ENCODE results near the gene ZFPL1.

ZFPL1 gene

DNA sequence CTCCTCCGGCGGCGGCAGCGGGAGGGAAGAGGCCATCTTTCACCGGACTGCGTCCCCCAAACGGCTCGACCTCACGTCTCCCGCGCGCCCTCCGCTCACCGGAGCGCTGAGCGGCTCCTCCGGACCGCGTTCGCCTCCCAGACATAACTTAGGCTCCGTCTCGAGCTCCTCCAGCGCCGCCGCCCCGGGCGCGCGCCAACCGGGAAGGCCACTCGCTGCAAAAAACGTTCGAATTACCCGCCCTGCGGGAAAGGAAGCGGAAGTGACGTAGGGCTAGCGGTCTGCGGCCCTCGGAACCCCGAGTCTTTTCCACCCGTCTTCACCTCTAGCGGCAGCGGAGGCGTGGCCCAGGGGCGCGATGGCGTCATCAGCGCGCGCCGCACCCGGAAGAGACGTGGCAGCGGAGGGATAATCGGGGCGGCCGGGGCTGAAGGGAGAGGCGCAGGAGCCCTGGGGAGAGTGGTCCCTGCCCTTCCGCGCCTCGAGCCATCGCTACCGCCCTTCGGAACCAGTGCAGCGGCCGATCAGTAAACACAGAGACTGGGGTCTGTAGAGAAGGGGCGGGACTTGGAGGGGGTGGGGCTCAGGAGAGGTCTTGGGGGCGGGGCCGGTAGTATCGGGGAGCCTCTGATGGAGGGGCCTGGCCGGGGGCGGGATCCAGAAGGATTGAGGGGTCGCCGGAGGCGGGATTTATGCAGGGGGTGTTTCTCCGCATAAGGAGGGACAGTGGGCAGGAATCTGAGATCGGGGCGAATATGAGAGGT is at the start of gene ZFPL1, which contains the start of gene CDCA5:
TSS of gene ZFPL1 (plus strand) at position 389 of the 764 bp plus-strand sequence. CDS start 477 bp downstream, outside the sequence.
TSS of gene CDCA5 (minus strand) at position 207 of the 764 bp plus-strand sequence. CDS start at position 145, 62 bp downstream.
- peak; percentile 96 for DNase-seq (ENCODE audit: low spot score)

DNA sequence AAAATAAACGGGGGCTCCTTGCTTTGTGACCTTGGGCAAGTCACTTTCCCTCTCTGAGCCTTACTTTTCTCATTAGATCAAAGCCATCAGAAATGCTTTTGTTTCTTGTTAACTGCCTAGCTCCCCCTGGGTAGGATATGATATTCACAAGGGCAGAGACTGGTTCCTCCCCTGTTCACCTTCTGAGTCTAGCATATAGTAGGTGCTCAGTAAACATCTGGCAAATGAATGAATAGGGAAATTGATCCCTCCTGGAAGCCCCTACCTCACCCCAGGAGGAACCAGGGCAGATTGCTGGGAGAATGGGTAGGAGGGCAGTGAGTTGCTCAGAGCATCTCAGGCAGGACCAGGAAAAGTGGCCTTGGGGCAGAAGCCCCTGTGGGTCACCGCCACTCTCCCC is 49.6 kb upstream of the ZFPL1 start:
- no peak for DNase-seq (ENCODE audit: low spot score)

DNA sequence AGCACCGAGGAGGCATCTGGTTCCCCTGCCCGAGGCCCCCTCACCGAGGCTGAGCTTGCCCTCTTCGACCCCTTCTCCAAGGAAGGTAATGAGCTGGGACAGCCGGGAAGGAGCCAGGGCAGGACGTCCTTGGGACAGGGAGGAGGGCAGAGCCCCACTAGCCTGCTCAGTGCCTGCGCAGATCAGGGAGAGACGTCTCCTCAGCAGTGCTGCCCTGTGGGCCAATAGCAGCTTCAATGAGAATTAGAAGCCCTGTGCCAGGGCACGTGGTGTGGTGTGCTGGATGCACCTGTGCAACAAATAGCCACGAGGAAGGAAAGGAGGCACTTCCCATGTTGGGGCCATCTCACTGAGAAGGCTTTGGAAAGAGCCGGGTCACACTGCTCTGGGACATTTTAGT is 48.4 kb upstream of the ZFPL1 start:
- DNase-seq (ENCODE audit: low spot score): no peak

DNA sequence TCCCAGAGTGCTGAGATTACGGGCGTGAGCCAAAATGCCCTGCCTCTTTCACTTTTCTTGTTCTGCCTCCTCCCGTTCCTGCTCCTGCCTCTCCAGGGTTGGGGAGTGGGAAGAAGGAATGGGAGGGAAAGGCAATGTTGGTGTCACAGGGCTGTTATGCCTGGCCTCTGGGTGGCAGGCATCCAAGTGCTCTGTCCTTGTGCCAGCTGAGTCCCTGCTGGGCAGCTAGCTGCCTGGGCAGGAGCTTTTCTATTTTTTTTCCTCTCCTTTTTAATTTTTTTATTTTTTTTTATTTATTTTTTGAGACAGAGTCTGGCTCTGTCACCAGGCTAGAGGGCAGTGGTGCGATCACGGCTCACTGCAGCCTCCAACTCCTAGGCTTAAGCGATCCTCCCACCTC is 47.1 kb upstream of the ZFPL1 start:
- DNase-seq (ENCODE audit: low spot score): no peak

DNA sequence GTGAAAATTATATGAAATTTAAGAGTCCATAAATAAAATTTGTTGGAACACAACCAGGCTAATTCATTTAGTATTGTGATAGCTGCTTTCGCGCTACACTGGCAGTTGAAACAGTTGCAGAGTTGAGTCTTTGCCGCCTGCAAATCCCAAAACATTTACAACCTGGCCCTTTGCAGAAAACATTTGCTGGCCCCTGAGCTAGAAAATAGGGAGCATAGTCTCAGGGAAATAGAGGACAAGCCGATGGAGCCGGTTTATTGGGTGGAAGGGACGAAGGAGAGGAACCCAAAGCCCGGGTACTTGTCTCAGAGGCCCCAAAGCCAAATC is 43.5 kb upstream of the ZFPL1 start:
- no peak for DNase-seq (ENCODE audit: low spot score)

DNA sequence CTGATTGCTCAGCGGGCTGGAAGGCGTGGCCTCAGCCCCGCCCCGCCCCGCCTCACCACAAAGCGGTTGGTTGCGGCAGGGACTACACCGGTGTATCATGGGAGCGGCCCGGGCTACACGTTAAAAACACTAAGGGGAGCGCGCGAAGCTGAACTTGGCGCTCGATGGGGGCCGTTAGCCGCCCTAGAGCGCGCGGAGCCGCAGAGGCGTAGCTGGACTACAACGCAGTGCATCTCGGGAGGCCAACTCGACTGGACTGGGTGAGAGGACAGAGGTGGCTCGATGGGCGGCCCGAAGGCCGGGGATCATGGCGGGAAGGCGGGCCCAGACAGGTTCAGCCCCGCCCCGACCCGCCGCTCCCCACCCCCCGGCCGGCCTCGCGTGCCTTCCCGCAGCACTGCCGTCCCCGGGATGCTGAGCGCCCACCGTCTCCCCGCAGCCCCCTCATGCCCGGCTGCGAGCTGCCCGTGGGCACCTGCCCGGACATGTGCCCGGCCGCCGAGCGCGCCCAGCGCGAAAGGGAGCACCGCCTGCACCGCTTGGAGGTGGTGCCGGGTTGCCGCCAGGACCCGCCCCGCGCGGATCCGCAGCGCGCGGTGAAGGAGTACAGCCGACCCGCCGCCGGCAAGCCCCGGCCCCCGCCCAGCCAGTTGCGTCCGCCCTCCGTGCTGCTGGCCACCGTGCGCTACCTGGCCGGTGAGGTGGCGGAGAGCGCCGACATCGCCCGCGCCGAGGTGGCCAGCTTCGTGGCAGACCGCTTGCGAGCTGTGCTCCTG is 43.0 kb upstream of the ZFPL1 start, which contains the start of gene SAC3D1:
TSS of gene SAC3D1 (plus strand) at position 364 of the 776 bp plus-strand sequence. CDS start at position 447, 83 bp downstream.
- DNase-seq (ENCODE audit: low spot score): peak; percentile 89

DNA sequence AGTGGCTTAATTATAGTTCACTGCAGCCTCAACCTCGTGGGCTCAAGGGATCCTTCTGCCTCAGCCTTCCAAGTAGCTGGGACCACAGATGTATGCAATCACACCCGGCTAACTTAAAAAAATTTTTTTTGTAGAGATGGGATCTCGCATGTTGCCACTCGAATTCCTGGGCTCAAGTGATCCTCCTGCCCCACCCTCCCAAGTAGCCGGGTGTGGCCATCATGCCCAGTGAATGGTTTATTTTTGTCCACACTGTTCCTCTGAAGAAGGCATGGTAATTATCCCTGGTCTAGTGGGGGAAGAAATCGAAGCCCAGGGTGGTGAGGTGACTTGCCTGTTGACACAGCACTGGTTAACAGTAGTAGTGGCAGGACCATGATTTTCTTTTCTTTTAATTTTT is 41.1 kb upstream of the ZFPL1 start:
- DNase-seq (ENCODE audit: low spot score): no peak

DNA sequence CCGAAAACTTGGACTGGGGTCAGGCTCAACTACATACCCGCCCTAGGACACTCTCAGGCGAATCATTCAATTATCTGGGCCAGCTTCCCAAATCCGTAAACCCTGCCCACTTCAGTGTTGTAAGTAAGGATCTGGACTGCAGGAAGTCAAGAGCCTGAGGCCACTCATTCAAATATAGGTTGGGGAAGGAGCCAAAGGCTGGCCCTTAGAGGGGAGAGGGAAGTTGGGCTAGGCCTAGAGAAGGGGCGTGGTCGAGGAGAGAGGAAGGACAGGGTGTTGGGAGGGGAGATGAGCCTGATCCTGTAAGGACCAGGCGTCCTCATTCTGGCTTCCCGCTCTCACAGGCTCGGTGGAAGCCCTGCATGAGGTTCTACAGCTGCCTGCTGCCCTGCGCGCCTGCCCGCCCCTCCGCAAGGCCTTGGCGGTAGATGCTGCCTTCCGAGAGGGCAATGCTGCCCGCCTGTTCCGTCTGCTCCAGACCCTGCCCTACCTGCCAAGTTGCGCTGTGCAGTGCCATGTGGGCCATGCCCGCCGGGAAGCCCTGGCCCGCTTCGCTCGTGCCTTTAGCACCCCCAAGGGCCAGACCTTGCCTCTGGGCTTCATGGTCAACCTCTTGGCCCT is 40.0 kb upstream of the ZFPL1 start:
- no peak for DNase-seq (ENCODE audit: low spot score)

DNA sequence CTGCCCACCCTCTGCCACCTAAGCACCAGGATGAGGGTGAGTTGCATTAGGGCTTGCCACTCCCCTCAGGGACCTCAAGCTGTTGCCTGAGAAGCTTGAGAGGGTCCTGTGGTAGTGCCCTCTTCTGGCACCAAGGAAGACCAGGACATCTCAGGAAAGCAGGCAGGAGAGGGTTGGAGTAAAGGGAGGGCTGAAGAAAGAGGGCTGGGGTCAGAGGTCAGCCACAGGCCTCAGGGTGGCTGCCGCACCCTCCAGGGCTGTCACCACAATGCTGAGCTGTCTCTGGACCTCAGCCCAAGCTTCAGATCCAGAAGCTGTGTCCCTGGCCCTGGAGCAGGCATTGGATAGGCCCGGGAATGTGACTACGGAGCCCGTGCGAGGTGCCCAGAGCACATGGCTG is 39.0 kb upstream of the ZFPL1 start:
- no peak for DNase-seq (ENCODE audit: low spot score)

DNA sequence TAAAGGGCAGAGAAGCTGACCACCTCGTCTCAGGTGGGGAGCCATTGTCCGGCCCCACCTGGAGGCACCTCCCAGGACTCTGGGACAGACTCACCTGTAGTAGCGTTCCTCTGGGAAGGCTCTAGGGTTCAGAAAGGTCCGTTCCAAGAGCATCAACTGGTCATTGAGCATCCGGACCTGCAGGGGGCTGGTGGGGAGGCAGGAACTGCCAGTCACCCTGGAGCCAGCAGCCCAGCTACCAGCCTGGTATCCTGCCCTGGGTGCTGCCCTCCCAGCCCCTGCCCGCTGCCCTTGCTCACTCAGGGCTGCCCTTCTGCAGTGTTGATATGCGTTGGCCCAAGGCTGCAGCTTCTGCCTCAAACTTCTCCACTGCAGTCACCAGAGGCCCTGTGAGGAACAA is 38.3 kb upstream of the ZFPL1 start:
- DNase-seq (ENCODE audit: low spot score): no peak

DNA sequence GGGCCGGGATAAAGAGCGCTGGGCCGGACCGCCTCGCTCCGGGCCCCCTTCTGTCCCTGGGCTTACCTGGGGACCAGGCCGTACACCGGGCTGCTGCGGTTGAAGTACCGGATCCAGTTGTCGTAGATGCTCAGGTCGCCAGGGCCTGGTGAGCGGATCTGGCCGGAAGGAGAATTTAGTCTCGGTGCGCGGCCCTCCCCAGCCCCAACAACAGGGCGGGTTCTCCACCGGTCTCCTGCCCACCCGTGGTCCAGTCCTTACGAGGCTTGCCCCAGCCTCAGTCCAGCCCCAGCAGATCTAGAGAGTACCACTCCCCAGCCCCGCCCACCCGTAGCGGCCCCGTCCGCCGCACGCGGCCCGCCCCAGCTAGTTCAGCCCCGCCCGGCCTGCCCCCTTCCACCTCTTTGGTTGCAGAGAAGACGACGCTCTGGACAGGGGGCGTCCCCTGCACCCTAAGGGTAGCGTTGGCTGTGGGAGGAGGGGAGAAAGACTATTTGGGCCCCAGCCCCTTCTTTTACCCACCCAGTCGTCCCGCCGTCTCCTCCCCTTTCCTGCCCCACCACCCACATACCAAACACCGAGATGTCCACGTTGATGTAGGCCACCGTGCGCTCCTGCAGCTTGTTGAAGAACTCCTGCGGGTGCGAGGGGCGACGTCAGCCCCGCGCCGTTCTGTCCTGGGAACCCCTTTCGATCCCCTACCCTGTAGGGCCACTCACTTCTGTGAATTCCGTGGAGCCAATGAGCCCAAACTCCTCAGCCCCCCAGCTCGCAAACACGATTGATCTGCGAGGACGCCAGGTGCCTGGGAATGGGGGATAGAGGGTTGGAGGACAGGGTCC is 36.2 kb upstream of the ZFPL1 start:
- no peak for DNase-seq (ENCODE audit: low spot score)

DNA sequence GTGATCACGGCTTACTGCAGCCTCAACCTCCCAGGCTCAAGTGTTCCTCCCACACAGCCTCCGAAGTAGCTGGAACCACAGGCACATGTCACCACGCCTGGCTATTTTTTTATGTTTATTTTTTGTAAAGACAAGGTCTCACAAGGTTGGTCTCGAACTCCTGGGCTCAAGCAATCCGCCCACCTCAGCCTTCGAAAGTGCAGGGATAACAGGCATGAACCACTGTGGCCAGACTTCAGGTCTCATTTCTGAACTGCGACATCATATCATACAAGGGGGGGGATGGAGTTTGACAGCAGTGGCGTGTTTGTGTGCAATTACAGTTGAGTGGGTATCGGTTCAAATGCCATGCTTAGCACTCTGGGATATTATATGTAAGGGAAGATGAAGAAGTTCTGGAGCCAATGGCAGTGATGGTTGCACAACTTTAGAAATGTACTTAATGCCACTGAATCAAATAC is 32.6 kb upstream of the ZFPL1 start:
- no peak for DNase-seq (ENCODE audit: low spot score)

DNA sequence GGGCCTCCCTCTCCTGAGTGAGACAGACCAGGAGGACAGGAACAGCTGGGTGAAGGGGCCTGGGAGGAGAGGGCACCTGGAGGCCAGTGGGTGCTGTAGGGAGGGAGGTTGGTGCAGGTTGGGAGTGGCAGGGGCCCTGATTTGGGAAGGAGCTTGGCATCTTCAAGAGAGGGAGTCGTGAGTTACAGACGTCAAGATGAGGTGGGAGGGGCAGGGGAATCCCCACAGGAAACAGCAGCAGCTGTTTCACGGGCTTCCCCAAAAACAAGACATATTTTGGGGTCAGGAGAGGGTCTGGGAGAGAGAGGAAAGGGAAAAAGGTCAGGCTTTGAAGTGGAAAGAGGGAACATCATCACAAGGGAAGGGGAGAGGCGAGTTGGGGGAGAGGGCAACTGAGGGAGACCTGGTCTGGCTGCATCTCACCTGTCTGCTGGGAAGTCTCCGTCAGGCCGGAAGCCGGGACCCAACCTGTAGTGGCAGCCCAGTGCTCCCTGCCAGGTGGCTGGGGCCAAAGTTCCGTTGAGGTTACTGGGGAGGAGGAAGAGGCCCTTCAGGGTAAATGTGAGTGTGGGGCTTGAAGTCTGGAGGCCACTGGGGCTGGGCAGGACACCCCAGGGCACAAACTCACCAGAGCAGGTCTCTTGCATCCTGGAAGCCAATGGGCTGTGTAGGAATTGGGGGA is 30.1 kb upstream of the ZFPL1 start:
- peak; percentile 7 for DNase-seq (ENCODE audit: low spot score)

DNA sequence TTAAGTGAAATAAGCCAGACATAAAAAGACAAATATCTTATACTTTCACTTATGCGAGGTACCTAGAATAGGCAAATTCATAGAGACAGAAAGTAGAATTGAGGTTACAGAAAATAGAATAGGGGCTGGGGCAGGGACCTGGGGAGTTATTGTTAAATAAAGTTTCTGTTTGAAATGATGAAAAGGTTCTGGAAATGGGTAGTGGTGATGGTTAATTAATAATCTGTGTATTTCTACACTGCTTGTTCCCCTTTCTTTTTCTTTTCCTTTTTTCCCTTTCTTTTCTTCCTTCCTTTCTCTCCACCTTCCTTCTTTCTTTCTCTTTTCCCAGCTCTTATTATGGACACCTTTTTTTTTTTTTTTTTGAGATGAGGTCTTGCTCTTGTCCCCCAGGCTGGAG is 28.5 kb upstream of the ZFPL1 start:
- DNase-seq (ENCODE audit: low spot score): no peak

DNA sequence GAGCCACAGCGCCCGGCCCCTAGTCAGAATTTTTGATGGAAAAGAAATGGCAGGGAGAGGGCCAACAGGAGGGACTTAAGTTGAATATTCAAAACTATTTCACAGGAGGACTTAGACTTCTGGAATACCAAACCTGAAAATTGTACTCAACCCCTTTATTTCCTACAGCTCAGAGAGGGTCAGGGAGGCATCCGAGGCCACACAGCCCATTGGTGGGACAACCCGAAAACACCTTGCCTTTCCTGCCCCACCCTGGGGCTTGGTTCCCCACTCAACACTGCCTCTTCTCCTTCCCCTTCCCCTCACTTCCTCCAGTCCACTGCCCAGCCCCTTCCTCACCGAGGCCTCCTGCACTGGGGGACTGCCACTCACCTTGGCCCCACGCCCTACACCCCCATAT is 27.0 kb upstream of the ZFPL1 start:
- DNase-seq (ENCODE audit: low spot score): no peak

DNA sequence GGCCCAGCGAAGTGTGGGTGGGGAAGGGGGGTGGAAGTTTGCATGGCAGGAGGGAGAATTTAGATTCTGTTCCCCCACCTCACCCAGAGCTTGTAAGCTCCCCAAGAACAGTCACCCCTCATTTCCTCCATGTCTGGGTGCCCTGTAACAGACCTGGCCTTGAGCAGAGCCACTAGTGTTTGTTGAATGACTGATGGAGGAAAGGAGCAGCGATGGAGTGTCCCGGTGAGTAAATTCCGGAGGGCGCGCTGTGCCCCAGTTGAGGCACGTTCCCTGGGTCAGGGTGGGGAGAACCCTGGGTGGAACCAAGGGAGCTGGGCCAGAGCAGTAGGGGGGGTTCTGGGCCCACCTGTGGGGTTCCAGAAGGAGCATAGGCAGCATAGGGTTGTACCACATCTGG is 26.5 kb upstream of the ZFPL1 start:
- no peak for DNase-seq (ENCODE audit: low spot score)

DNA sequence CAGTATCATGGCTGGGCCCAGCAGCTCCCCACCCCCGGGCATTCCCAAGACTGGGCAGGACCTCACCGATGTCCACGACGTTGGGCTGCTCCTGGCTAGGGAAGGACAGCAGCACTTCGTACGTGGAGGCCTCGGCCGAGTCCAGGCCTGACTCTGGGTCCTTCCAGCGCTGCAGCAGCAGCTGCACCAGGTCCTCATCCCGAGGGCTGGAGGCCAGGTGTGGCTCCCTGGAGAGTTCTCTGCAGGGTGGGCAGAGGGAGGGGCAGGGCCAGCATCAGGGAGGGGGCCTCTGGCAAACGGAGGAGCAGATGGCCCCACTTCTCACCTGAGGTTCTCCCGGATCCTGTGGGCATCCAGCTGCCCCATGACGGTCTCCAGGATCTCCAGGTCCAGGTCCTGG is 26.0 kb upstream of the ZFPL1 start:
- no peak for DNase-seq (ENCODE audit: low spot score)

DNA sequence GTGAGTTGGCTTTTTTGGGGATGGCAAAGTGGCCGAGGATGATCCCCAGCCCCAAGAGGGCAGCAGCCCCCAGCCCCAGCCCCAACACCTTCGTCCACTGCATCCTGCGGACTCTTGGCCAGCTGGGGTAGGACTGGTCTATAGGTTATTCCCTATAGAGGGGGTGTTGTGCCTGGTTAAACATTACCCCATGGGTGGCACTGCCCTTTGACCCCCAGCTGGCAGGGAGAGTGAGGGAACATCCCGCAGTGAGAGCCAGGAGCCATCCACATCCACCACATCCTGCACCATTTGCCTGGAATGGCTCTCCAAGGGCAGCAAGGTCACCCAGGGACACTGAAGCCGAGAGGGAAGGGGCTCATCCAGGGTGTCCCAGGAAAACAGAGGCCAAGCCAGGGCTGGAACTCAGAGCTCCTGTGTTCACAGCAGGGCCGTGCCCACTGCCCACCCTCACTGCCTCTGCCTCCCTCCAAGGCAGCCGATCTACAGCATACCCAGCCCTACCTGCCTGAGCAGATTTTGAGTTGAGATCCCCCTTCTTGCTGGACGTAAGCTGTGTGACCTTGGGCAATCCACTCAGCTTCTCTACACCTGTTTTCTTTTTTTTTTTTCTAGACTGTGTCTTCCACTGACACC is 25.5 kb upstream of the ZFPL1 start, which contains the start of gene NAALADL1:
TSS of gene NAALADL1 (minus strand) at position 135 of the 636 bp plus-strand sequence. CDS start at position 103, 32 bp downstream.
- no peak for DNase-seq (ENCODE audit: low spot score)

DNA sequence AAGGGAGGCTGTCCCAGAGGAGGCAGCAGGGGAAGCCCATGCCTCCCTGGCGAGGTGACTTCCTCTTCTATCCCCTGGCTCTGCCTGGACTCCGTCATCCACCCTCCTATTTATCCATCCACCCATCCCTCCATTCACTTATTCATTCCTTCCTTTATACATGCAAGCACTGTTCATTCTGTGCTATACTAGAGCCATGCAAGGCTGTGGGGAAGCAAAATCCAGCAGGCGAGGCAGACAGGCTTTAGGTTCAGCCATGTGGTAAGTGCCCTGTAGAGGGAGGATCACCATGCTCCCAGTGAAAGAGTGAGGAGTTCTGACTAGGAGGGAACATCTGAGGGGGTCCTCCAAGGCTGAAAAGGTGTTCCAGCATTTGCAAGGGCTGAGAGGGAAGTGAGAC is 24.5 kb upstream of the ZFPL1 start:
- no peak for DNase-seq (ENCODE audit: low spot score)

DNA sequence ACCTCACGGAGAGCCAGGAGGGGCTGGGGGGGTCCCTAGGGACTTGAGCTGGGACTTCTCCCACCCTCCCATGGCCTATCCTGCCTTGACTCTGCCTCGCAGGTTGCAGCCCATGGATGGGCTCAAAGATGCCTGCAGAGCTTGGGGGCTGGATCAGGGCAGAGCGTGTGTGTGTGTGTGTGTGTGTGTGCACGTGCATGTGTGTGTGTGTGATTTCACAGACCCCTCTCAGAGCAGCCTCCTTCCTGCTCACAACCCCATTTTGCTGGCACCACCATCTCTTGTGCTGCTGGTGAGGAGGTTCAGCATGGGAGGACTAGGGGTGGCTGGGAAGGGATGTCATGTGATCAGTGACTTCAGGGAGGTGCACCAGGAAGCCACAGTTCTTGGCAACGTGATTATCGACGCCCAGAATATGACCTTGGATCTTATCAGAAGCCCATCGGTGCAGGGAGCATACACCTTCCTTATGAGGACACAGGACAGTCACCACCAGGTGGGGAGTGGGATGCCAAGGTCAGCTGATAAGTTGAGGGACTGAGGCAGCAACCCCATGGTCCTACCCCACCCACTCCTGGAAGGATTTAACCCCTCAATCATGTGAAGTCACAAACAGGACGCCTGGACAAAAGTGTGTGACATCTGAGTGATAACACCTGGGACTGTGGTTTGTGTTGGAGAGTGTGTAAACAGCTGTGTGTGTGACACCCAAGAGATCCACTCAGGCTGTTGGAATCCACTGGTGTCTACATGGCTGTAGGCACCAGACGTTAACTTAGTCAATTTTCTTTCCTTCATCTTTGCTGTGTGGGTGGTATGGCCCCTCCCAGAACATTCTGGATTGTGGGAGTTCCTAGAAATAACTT is 23.8 kb upstream of the ZFPL1 start:
- no peak for DNase-seq (ENCODE audit: low spot score)
